WTC11 (cell line): Measurements from ENCODE around the gene MAGOH.

ENCODE experiments used
- NFATC4 ChIP-seq: fragments of 250-450 bp; sonication (Bioruptor Pico); IDR thresholded peaks from 2 replicates; pipeline ENCODE4 v1.9.0; 2021; ENCODE audit warnings: mild to moderate bottlenecking
- TF ChIP-seq, protein P1 (sequence below): fragments of 200-600 bp; IDR thresholded peaks from 2 replicates; pipeline ENCODE4 v1.8.0; 2022; ENCODE audit warnings: antibody characterized with exemption
- TF ChIP-seq, protein P2 (sequence below): sonication (generic); formaldehyde crosslinking; IDR thresholded peaks from 2 replicates; pipeline ENCODE4 v1.8.1; 2022; ENCODE audit warnings: low read depth, missing genetic modification reagents, borderline replicate concordance

DNA sequence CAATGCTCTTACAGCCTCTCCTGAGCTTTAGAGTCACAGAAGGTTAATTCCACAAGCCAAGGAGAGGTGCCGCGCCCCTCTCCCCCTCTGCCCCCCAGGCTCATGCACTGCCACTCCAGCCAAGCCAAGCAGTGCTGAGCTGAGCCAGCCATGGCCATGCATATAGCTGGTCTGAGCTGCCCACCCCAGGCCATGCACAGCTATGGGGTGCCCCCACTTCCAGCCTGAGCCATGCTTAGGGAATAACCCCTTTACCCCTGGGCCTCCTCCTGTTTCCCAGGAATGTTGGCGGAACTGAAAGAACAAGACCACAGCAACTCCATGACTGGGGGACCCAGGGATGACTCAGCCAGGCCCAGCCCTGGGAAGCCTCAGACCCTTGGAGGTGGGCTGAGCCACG lies 34.0 kb upstream of the MAGOH start:
- TF ChIP-seq, protein P1, sequence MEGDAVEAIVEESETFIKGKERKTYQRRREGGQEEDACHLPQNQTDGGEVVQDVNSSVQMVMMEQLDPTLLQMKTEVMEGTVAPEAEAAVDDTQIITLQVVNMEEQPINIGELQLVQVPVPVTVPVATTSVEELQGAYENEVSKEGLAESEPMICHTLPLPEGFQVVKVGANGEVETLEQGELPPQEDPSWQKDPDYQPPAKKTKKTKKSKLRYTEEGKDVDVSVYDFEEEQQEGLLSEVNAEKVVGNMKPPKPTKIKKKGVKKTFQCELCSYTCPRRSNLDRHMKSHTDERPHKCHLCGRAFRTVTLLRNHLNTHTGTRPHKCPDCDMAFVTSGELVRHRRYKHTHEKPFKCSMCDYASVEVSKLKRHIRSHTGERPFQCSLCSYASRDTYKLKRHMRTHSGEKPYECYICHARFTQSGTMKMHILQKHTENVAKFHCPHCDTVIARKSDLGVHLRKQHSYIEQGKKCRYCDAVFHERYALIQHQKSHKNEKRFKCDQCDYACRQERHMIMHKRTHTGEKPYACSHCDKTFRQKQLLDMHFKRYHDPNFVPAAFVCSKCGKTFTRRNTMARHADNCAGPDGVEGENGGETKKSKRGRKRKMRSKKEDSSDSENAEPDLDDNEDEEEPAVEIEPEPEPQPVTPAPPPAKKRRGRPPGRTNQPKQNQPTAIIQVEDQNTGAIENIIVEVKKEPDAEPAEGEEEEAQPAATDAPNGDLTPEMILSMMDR, result no peak
- TF ChIP-seq NFATC4 (CRISPR knock-in tag), result no peak
- TF ChIP-seq, protein P2, sequence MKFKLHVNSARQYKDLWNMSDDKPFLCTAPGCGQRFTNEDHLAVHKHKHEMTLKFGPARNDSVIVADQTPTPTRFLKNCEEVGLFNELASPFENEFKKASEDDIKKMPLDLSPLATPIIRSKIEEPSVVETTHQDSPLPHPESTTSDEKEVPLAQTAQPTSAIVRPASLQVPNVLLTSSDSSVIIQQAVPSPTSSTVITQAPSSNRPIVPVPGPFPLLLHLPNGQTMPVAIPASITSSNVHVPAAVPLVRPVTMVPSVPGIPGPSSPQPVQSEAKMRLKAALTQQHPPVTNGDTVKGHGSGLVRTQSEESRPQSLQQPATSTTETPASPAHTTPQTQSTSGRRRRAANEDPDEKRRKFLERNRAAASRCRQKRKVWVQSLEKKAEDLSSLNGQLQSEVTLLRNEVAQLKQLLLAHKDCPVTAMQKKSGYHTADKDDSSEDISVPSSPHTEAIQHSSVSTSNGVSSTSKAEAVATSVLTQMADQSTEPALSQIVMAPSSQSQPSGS (CRISPR knock-in tag), result no peak
